Measurements from ENCODE around the gene AMH.

AMH gene

DNA sequence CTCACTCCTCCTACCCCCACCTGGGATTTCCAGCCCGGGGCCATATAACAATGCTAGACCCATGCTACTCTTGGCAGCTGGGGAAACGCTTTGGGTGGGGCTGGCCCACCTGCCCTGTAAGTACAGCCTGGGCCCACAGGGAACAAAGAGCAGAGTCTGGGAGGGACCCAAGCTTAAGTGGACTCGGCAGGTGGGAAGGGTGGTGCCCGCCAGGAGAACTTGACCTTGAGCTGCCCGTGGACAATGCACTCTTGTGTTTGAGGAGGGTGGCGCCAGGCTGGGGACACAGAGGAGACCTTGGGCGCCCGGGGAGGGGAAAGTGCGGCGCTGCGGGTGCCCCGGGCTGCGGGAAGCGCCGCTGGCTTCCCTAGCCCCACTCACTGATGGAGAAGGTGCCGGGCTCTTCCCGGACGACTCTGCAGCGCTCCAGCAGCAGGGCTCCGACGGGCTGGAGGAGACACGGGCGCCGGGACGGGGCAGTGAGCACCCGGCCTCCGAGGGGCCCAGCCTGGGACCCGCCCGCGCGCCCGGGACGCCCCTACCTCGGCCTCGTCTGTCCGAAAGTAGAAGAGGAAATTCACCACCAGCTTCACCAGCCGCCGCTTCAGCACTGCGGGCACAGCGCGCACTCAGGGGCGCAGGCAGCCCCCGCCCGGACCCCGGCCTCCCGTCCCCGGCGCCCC lies 13.6 kb upstream of the AMH start:
- H3K4me3 ChIP-seq (replicated peaks; ENCODE audit: low read depth, low read length): peak overlapping the region; percentile 89
- TF ChIP-seq, protein P1, sequence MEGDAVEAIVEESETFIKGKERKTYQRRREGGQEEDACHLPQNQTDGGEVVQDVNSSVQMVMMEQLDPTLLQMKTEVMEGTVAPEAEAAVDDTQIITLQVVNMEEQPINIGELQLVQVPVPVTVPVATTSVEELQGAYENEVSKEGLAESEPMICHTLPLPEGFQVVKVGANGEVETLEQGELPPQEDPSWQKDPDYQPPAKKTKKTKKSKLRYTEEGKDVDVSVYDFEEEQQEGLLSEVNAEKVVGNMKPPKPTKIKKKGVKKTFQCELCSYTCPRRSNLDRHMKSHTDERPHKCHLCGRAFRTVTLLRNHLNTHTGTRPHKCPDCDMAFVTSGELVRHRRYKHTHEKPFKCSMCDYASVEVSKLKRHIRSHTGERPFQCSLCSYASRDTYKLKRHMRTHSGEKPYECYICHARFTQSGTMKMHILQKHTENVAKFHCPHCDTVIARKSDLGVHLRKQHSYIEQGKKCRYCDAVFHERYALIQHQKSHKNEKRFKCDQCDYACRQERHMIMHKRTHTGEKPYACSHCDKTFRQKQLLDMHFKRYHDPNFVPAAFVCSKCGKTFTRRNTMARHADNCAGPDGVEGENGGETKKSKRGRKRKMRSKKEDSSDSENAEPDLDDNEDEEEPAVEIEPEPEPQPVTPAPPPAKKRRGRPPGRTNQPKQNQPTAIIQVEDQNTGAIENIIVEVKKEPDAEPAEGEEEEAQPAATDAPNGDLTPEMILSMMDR (IDR thresholded peaks at IDR 0.05; ENCODE audit: low read depth, low read length, missing control alignments): no peak
- DNase-seq (ENCODE audit: extremely low read depth, low read depth): no peak

DNA sequence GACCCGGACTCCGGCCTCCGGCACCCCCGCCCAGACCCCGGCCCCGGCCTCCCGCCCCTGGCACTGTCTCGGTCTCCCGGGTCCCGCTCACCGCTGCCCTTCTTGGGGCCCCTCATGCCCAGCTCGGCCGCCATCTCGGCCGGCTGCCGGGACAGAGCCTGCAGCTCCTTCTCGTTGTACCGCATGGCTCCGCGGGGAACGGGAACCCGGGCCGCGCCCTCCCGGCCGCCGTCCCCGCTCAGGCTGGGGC lies 13.1 kb upstream of the AMH start:
- peak overlapping the region; percentile 89 for H3K4me3 ChIP-seq (replicated peaks; ENCODE audit: low read depth, low read length)
- no peak for DNase-seq (ENCODE audit: extremely low read depth, low read depth)
- TF ChIP-seq, protein P1 (IDR thresholded peaks at IDR 0.05; ENCODE audit: low read depth, low read length, missing control alignments): no peak

DNA sequence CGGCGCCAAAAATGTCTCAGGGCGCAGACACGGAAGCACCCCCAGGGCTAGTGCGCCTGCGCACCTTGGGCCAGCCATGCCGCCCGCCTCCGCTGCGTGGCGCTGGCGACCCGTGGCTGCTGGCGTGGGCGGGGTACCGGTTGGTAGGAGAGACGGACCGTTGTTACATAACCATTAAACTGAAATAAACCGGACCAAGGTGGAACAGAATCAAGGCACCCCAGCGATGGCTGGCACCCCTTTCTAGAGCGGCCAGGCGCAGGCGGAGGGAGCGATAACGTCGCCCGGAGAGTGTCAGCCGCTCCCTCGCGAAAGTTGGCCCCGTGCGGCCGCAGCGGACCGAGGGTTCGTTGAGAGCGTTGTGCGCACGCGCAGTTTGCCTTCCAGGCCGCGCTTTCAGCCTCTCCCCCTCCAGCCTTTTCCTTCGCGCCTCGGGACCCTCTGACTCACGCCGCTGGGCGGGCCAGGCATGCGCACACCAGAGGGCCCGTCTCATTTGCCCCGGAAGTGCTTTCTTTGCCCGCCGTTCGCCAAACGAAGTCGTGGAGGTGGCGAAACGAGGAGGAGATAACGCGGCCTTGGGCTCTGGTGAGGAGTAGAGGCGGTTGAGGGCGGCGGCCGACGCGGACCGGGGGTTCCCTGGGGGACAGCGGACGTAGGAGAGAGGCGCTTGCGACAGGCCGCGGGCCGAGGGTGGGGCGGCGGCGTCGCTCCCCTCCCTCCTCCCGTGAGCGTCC lies 12.6 kb upstream of the AMH start, which contains the start of the genes PLEKHJ1 and SF3A2:
PLEKHJ1 (minus strand) TSS at position 16 of the 737 bp plus-strand sequence. CDS start 81 bp downstream, outside the sequence.
SF3A2 (plus strand) TSS at position 511 of the 737 bp plus-strand sequence. CDS start 6,595 bp downstream, outside the sequence.
- peak; percentile 87 for DNase-seq (ENCODE audit: extremely low read depth, low read depth)
- H3K4me3 ChIP-seq (replicated peaks; ENCODE audit: low read depth, low read length): peak within 1 kb of the TSS; percentile 89
- TF ChIP-seq, protein P1 (IDR thresholded peaks at IDR 0.05; ENCODE audit: low read depth, low read length, missing control alignments): peak; percentile 95

DNA sequence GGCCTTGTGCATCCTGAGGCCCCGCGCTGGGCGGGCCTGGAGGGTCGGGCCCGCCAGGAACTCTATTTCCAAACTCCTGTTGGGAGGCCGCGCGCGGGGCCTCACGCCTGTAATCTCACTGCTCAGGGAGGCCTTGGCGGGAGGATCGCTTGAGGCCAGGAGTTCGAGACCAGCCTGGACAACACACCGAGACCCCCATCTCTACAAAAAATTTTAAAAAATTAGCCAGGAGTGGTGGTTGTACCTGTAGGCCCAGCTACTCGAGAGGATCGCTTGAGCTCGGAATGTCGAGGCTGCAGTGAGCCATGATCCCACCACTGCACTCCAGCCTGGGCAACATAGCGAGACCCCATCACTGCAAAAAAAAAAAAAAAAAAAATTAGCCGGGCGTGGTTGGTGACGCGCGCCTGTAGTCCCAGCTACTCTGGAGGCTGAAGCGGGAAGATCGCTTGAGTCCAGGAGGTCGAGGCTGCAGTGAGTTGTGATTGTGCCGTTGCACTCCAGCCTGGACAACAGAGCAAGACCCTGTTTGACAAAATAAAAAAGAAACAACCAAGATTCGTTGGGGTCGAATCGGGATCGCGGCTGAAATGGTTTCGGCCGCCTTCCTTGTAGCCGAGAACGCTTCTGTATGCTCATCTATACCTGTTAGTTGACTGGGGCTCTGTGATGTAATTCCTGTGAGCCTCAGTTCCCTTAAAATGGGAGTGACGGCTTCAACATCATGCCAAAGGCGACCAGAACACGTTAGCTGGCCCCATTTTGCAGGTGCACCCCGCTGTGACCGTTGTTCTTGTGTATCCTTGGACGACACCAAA lies 11.9 kb upstream of the AMH start:
- DNase-seq (ENCODE audit: extremely low read depth, low read depth): no peak
- peak overlapping the region; percentile 89 for H3K4me3 ChIP-seq (replicated peaks; ENCODE audit: low read depth, low read length)
- TF ChIP-seq, protein P1 (IDR thresholded peaks at IDR 0.05; ENCODE audit: low read depth, low read length, missing control alignments): no peak

DNA sequence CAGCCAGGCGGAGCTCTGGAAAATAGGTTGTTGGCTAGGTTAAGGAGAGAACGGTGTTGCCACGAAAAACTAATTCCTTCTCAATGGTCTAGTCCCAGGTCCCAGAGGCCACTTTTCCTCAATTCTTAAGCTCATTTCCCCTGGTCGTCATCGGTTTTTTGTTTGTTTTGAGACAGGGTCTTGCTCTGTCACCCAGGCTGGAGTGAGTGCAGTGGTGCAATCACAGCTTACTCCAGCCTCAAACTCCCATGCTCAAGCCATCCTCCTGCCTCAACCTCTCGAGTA lies 11.3 kb upstream of the AMH start:
- TF ChIP-seq, protein P1 (IDR thresholded peaks at IDR 0.05; ENCODE audit: low read depth, low read length, missing control alignments): no peak
- H3K4me3 ChIP-seq (replicated peaks; ENCODE audit: low read depth, low read length): peak overlapping the region; percentile 89
- DNase-seq (ENCODE audit: extremely low read depth, low read depth): no peak

DNA sequence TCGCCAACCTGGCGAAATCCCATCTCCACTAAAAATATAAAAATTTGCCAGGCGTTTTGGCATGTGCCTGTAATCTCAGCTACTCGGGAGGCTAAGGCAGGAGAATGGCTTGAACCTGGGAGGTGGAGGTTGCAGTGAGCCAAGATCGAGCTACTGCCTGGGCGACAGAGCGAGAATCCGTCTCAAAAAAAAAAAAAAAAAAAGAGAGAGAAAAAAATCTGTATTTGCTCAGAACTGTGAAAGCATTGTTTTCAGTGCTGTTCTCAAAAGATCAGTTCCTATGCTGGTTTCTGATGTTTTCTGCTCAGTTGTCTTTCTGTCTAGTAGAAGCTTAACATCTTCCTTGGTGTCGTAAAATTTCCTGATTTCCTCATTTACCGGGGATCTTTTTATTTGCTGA lies 9.9 kb upstream of the AMH start:
- TF ChIP-seq, protein P1 (IDR thresholded peaks at IDR 0.05; ENCODE audit: low read depth, low read length, missing control alignments): no peak
- H3K4me3 ChIP-seq (replicated peaks; ENCODE audit: low read depth, low read length): peak overlapping the region; percentile 89
- DNase-seq (ENCODE audit: extremely low read depth, low read depth): no peak
